Activated CD4-positive, CD25-positive, alpha-beta regulatory T cell treated with anti-CD3 and anti-CD28 coated beads, Interleukin-2, amount 50 U/mL, for 24 hours (primary cell): ENCODE measurements around the gene MTCL1.
A peak's percentile ranks its signal among the peaks of the same experiment; 100 is the strongest.

Experiments
- ATAC-seq, 2 donors: fragments of 150-1000 bp; cut with Tn5 transposase; one replicate each; pipeline ENCODE4 v1.10.0; 2021; ENCODE audit warnings: mild to moderate bottlenecking in 1 of 2, moderate library complexity in 1 of 2

MTCL1 gene

GRCh38 chr18:8705238-8705960 lies at the start of gene MTCL1:
TSS of gene MTCL1 (plus strand) at chr18:8705556. CDS start at chr18:8705661, 105 bp downstream.
- ATAC-seq, result peak; percentile 36 to 39

GRCh38 chr18:8656232-8656631 lies 49.1 kb upstream of the MTCL1 start:
- no peak for ATAC-seq

GRCh38 chr18:8657050-8657820 lies 48.1 kb upstream of the MTCL1 start:
- no peak for ATAC-seq

GRCh38 chr18:8657873-8658470 lies 47.4 kb upstream of the MTCL1 start:
- no peak for ATAC-seq

- no peak for ATAC-seq
Observed at GRCh38 chr18:8658858-8659485, 46.4 kb upstream of the MTCL1 start.

- no peak for ATAC-seq
Observed at GRCh38 chr18:8659609-8660242, 45.6 kb upstream of the MTCL1 start.

- ATAC-seq, result no peak
Observed at GRCh38 chr18:8660316-8660715, 45.0 kb upstream of the MTCL1 start.

GRCh38 chr18:8661754-8662559 lies 43.4 kb upstream of the MTCL1 start:
- no peak for ATAC-seq

- ATAC-seq, result no peak
Observed at GRCh38 chr18:8662560-8663255, 42.6 kb upstream of the MTCL1 start.

- no peak for ATAC-seq
Observed at GRCh38 chr18:8667846-8668245, 37.5 kb upstream of the MTCL1 start.

- ATAC-seq, result no peak
Observed at GRCh38 chr18:8668381-8668780, 37.0 kb upstream of the MTCL1 start.

GRCh38 chr18:8669571-8669970 lies 35.8 kb upstream of the MTCL1 start:
- no peak for ATAC-seq

GRCh38 chr18:8673256-8674209 lies 31.8 kb upstream of the MTCL1 start:
- peak in 1 of 2 donors; percentile 24 for ATAC-seq

GRCh38 chr18:8675057-8675456 lies 30.3 kb upstream of the MTCL1 start:
- ATAC-seq, result no peak

GRCh38 chr18:8681196-8681595 lies 24.2 kb upstream of the MTCL1 start:
- no peak for ATAC-seq

- no peak for ATAC-seq
Observed at GRCh38 chr18:8684577-8684976, 20.8 kb upstream of the MTCL1 start.

- no peak for ATAC-seq
Observed at GRCh38 chr18:8685141-8685913, 20.0 kb upstream of the MTCL1 start.

GRCh38 chr18:8685914-8686216 lies 19.5 kb upstream of the MTCL1 start:
- ATAC-seq, result no peak

- no peak for ATAC-seq
Observed at GRCh38 chr18:8686611-8687010, 18.7 kb upstream of the MTCL1 start.
